ENCODE data around the gene IL21R.

IL21R gene

GRCh38 chr16:27402569-27402963, 592 bp downstream of the IL21R start:
- H2AFZ ChIP-seq (ENCODE audit: low read length) = peak overlapping the region; percentile 57
- peaks cover 23% of the 10 kb centered on the region for H3K79me2 ChIP-seq (ENCODE audit: low read length)
- H3K4me2 ChIP-seq (ENCODE audit: low read depth, low read length) = peak overlapping the region; percentile 98
- TF ChIP-seq CTCF (IDR thresholded peaks at IDR 0.05; ENCODE audit: low read length) (no peak), EZH2 (optimal IDR thresholded peaks at IDR 0.05; ENCODE audit: low read depth, low read length) (no peak), EZH2phosphoT487 (IDR thresholded peaks at IDR 0.05; ENCODE audit: low read length) (no peak)
- no peaks in the 10 kb centered on the region for H4K20me1 ChIP-seq (ENCODE audit: insufficient read depth, low read length)
- H3K9ac ChIP-seq (ENCODE audit: low read length) = peak overlapping the region; percentile 75
- no peak for DNase-seq
- peak overlapping the region; percentile 69 for H3K27ac ChIP-seq (ENCODE audit: low read length)
- no peaks in the 10 kb centered on the region for H3K9me3 ChIP-seq (replicated peaks; ENCODE audit: insufficient read depth, low read length)
- H3K4me3 ChIP-seq (ENCODE audit: low read length) = peak overlapping the region; percentile 74
- peaks cover 9% of the 10 kb centered on the region; the same call in 1 of the 2 replicates for H3F3A ChIP-seq (ENCODE audit: insufficient read depth, low read length)
- H3K27me3 ChIP-seq (replicated peaks; ENCODE audit: insufficient read depth, low read length) = no peaks in the 10 kb centered on the region
- no peaks in the 10 kb centered on the region for H3K9me2 ChIP-seq (replicated peaks; ENCODE audit: insufficient read depth, low read length)
- H3K4me1 ChIP-seq (ENCODE audit: low read length) = peaks cover 14% of the 10 kb centered on the region
- no peaks in the 10 kb centered on the region for H3K36me3 ChIP-seq (replicated peaks; ENCODE audit: insufficient read depth, low read length)

GRCh38 chr16:27402964-27403600, 1.1 kb downstream of the IL21R start:
- peak overlapping the region; percentile 57 for H2AFZ ChIP-seq (ENCODE audit: low read length)
- H3K27me3 ChIP-seq (replicated peaks; ENCODE audit: insufficient read depth, low read length) = no peaks in the 10 kb centered on the region
- H3K4me2 ChIP-seq (ENCODE audit: low read depth, low read length) = peak overlapping the region; percentile 98
- peaks cover 9% of the 10 kb centered on the region; the same call in 1 of the 2 replicates for H3F3A ChIP-seq (ENCODE audit: insufficient read depth, low read length)
- no peaks in the 10 kb centered on the region for H4K20me1 ChIP-seq (ENCODE audit: insufficient read depth, low read length)
- peak overlapping the region; percentile 69; the same call in 1 of the 2 replicates for H3K27ac ChIP-seq (ENCODE audit: low read length)
- TF ChIP-seq CTCF (IDR thresholded peaks at IDR 0.05; ENCODE audit: low read length) (no peak), EZH2 (optimal IDR thresholded peaks at IDR 0.05; ENCODE audit: low read depth, low read length) (no peak), EZH2phosphoT487 (IDR thresholded peaks at IDR 0.05; ENCODE audit: low read length) (no peak)
- no peaks in the 10 kb centered on the region for H3K9me2 ChIP-seq (replicated peaks; ENCODE audit: insufficient read depth, low read length)
- no peaks in the 10 kb centered on the region for H3K36me3 ChIP-seq (replicated peaks; ENCODE audit: insufficient read depth, low read length)
- peaks cover 14% of the 10 kb centered on the region for H3K4me1 ChIP-seq (ENCODE audit: low read length)
- H3K9ac ChIP-seq (ENCODE audit: low read length) = peak overlapping the region; percentile 75
- DNase-seq = no peak
- no peaks in the 10 kb centered on the region for H3K9me3 ChIP-seq (replicated peaks; ENCODE audit: insufficient read depth, low read length)
- H3K79me2 ChIP-seq (ENCODE audit: low read length) = peaks cover 23% of the 10 kb centered on the region
- H3K4me3 ChIP-seq (ENCODE audit: low read length) = peak overlapping the region; percentile 74

- H2AFZ ChIP-seq (ENCODE audit: low read length) = no peak overlapping the region
- H3K36me3 ChIP-seq (replicated peaks; ENCODE audit: insufficient read depth, low read length) = no peaks in the 10 kb centered on the region
- peak overlapping the region; percentile 74; the same call in 1 of the 2 replicates for H3K4me3 ChIP-seq (ENCODE audit: low read length)
- H4K20me1 ChIP-seq (ENCODE audit: insufficient read depth, low read length) = no peaks in the 10 kb centered on the region
- peak overlapping the region; percentile 98; the same call in 1 of the 2 replicates for H3K4me2 ChIP-seq (ENCODE audit: low read depth, low read length)
- peaks cover 23% of the 10 kb centered on the region for H3K79me2 ChIP-seq (ENCODE audit: low read length)
- TF ChIP-seq EZH2phosphoT487 (IDR thresholded peaks at IDR 0.05; ENCODE audit: low read length) (no peak), EZH2 (optimal IDR thresholded peaks at IDR 0.05; ENCODE audit: low read depth, low read length) (no peak), CTCF (IDR thresholded peaks at IDR 0.05; ENCODE audit: low read length) (no peak)
- H3K9ac ChIP-seq (ENCODE audit: low read length) = 0 out of 2 replicates have a peak overlapping the region, but pooled peaks have one; percentile 75
- peaks cover 14% of the 10 kb centered on the region for H3K4me1 ChIP-seq (ENCODE audit: low read length)
- H3K27me3 ChIP-seq (replicated peaks; ENCODE audit: insufficient read depth, low read length) = no peaks in the 10 kb centered on the region
- no peaks in the 10 kb centered on the region for H3K9me3 ChIP-seq (replicated peaks; ENCODE audit: insufficient read depth, low read length)
- no peak for DNase-seq
- peaks cover 9% of the 10 kb centered on the region; the same call in 1 of the 2 replicates for H3F3A ChIP-seq (ENCODE audit: insufficient read depth, low read length)
- H3K9me2 ChIP-seq (replicated peaks; ENCODE audit: insufficient read depth, low read length) = no peaks in the 10 kb centered on the region
- no peak overlapping the region for H3K27ac ChIP-seq (ENCODE audit: low read length)
Measured at GRCh38 chr16:27403601-27403992, 1.6 kb downstream of the IL21R start.

Measured in MM.1S (cell line).